NCI-H510A treated with DMSO at 0.1 percent for 48 hours (cell line): Measurements from ENCODE around the gene NGRN.

ENCODE experiments used
- DNase-seq: peaks from one replicate; lab custom pipeline; 2025; lab: John Stamatoyannopoulos, UW

NGRN gene

GRCh38 chr15:90318591-90318990 is 53.1 kb downstream of the NGRN start:
- no peak for DNase-seq

GRCh38 chr15:90320062-90320884 is 54.8 kb downstream of the NGRN start:
- DNase-seq, result peak; percentile 60

DNA sequence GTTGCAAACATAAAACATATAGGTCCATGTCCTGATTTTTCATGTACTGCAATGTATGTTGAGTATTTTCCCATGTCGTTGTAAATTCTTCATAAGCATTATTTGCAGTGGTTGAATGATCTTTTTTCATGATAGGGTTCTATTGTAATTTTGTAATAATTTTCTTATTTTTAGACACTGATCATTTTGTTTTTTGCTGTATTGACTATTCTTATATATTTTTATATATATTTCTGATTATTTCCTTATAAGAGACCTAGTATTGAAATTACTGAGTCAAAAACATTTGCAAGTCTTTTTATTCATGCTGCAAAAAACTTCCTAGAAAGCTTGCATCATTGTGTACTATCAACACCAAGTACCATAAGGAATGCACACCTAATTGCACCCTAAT is 55.4 kb downstream of the NGRN start:
- no peak for DNase-seq
